Retinal pigment epithelial cell (primary cell): ENCODE results near the gene CACNB3.
"Not testable (repeated sequence)": the region's sequence is repeated elsewhere in the genome, so short reads cannot be mapped to it uniquely, and the experiment has no call there.

Source experiments
- DNase-seq: peaks from one replicate; pipeline ENCODE4 v3.0.0-alpha.2; 2010; ENCODE audit warnings: low read depth
- H3K4me3 ChIP-seq: 2 replicates; pipeline ENCODE4 v1.5.1; 2011; ENCODE audit warnings: mild to moderate bottlenecking, low read length, control low read depth, moderate library complexity
- TF ChIP-seq, protein P1 (sequence below): conservative IDR thresholded peaks from 2 replicates; pipeline ENCODE4 v1.5.1; 2011; ENCODE audit warnings: low read depth, low read length, control low read depth, inconsistent platforms

The CACNB3 gene

DNA sequence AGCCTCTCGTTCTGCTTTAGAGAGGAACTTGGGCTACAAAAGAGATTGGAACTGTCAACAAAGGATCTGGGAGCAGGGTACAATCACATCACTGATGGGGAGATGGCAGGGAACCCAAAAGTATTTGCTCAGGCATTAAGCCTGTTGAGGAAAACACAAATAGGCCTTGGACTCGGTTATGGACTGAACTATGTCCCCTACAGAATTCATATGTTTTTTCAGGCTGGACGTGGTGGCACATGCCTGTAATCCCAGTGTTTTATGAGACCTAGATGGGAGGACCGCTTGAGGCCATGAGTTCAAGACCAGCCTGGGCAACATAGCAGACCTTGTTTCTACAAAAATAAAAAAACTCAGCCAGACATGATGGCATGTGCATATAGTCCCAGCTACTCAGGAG, 19.8 kb downstream of the CACNB3 start:
- no peak overlapping the region for H3K4me3 ChIP-seq
- no peak for DNase-seq
- TF ChIP-seq, protein P1, sequence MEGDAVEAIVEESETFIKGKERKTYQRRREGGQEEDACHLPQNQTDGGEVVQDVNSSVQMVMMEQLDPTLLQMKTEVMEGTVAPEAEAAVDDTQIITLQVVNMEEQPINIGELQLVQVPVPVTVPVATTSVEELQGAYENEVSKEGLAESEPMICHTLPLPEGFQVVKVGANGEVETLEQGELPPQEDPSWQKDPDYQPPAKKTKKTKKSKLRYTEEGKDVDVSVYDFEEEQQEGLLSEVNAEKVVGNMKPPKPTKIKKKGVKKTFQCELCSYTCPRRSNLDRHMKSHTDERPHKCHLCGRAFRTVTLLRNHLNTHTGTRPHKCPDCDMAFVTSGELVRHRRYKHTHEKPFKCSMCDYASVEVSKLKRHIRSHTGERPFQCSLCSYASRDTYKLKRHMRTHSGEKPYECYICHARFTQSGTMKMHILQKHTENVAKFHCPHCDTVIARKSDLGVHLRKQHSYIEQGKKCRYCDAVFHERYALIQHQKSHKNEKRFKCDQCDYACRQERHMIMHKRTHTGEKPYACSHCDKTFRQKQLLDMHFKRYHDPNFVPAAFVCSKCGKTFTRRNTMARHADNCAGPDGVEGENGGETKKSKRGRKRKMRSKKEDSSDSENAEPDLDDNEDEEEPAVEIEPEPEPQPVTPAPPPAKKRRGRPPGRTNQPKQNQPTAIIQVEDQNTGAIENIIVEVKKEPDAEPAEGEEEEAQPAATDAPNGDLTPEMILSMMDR = no peak

DNA sequence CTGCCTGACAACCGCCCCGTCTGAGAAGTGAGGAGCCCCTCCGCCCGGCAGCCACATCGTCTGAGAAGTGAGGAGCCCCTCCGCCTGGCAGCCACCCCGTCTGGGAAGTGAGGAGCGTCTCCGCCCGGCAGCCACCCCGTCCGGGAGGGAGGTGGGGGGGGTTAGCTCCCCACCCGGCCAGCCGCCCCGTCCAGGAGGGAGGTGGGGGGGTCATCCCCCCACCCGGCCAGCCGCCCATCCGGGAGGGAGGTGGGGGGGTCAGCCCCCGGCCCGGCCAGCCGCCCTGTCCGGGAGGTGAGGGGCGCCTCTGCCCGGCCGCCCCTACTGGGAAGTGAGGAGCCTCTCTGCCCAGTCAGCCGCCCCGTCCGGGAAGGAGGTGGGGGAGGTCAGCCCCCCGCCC, 23.7 kb downstream of the CACNB3 start:
- DNase-seq, H3K4me3 ChIP-seq: not testable (repeated sequence)

DNA sequence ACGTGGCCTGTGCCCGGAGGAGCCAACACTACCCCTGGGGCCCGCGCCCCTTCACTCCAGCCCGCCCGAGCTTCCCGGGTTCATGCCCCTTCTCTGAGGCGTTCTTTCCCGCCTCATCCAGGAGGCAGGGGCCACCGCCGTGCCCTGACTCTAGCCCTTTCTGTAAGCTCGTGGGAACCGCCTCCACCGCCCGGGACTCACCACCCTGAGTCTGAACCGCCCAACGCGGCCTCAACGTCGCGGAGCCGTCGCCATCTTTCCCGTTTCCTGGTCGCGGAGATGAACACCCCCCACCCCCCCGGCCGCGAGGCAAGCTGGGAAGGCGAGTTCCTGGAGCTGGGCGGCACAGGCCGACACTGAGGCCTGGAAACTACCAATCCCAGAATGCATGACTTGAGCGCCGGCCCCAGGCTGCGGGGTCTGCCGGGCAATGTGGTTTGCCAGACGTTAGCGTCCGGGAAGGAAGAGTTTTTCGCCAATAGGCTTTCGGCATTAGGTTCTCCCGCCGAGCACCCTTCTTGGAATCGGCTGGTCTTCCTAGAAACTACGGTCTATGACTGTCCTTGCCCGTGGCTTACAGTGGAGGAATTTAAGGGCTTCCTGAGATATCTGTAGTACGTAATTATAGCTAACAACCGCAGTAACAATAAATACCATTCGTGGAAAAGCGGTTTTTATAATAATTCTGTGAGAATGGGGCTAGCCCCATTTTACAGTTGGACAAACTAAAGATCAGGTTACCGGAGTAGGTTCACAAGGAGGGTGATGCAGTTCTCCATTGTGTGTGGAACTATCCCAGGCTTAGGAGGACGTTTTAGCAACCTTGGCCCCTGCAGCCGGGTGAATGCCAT, 33.8 kb downstream of the CACNB3 start, which contains the start of gene DDX23:
Gene DDX23, minus strand, starts transcription at position 281 of the 851 bp plus-strand sequence. CDS start 6,381 bp downstream, outside the sequence.
- TF ChIP-seq, protein P1 = no peak
- DNase-seq = peak; percentile 90
- H3K4me3 ChIP-seq = peak within 1 kb of the TSS; percentile 97

DNA sequence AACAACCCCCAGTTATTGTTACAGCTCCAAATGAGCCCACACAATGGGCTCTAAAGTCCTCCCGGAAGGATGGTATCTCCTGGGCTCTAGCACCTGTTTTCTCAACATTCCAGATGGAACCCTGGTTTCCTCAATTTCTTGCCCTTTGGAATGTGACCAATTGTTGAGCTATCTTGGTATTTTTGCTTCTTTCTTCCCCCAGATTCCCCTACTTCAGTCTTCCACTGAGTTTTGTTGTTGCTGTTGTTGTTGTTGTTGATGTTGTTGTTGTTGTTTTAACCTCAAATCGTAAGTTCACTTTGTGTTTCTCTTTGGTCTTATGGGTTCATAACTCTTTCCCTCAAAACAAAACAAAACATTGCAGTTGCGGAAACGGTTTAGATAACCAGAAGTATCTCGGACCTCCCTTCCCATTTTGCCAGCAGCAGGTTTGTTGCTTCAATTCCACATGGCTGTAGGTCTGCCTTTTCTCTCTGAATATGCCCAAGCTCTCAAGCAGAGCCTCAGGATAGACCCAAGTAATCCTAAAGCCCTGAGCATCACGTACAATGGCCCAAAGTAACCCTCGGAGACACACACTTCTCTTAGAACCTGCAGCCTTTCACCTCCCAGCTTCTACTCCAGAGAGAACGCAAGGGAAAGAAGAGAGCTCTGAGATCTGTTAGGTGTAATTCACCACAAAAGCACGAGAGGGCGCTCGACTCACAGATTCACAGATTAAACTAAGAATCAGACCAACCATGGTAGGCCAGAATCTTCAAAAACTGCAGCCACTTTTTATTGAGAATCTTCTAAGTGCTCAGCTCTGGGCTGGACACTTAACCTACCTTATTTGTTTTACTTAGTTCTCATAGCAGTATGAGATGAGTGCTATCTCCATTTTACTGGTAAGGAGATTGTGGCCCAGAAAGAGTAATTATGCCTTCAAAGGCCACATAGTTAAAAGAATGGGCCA, 34.7 kb downstream of the CACNB3 start:
- TF ChIP-seq, protein P1 = peak; percentile 76
- H3K4me3 ChIP-seq = peak overlapping the region; percentile 97

DNA sequence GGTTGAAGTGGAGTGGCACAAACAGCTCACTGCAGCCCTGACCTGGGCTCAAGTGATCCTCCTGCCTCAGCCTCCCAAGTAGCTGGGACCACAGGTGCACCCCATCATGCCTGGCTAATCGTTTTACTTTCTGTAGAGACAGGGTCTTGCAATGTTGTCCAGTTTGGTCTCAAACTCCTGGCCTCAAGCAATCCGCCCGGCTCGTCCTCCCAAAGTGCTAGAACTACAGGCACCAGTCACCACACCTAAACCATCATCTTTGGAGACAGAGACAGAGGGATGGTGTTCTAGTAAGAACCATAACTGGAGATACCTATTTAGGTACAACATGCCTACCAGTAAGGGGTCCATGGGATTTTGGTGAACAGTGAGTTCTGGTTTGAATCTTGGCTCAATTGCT, 36.2 kb downstream of the CACNB3 start:
- DNase-seq = no peak
- H3K4me3 ChIP-seq = no peak overlapping the region
- TF ChIP-seq, protein P1 = no peak

More for the DNA sequence above, 34.7 kb downstream of the CACNB3 start:
- peak; percentile 34 for DNase-seq

DNA sequence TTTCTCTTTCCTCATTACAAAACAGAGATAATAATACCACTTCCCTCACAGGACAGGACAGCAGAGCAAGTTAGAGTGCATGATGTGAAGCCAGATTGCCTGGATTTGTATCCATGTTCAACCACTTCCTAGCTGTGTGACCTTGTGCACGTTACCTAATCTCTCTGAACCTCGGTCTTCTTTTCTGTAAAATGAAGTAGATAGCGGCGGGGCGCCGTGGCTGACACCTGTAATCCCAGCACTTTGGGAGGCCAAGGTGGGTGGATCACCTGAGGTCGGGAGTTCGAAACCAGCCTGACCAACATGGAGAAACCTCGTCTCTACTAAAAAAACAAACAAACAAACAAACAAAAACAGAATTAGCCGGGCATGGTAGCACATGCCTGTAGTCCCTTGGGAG, 36.6 kb downstream of the CACNB3 start:
- H3K4me3 ChIP-seq, DNase-seq: not testable (repeated sequence)

DNA sequence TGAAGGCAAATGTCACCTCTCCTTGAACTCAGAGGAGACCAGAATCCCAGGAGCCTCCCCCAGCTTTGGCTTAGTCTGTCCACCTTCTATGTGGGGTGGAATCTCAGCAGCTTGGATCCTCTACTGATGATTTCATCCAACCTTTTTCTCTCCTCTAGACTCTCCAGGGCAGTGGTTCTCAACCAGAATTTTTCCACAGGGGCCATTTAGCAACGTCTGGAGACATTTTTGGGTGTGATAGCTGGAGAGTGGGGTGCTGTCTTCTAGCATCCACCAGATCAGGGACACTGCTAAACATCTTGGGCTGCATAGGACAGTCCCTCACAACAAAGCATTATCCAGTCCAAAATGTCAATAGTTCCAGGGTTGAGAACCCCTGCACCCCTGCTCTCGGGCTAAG, 38.1 kb downstream of the CACNB3 start:
- no peak for DNase-seq
- TF ChIP-seq, protein P1 = no peak
- H3K4me3 ChIP-seq = no peak overlapping the region
